Esophagus squamous epithelium (tissue), 4 donors: Measurements from ENCODE around the gene KLK5.

Experiments used
- CTCF ChIP-seq, 6 experiments: fragments of 450-650 bp in 4 of 6; fragments of 200-600 bp in 2 of 6; sonication (generic) in 2 of 6; IDR thresholded peaks; one replicate each; pipeline ENCODE4 v1.5.1; 2016 to 2019; ENCODE audit warnings: antibody characterized with exemption in 6 of 6, mild to moderate bottlenecking in 4 of 6, moderate library complexity in 4 of 6
- POLR2A ChIP-seq, 4 donors: fragments of 450-650 bp; IDR thresholded peaks; one replicate each; pipeline ENCODE4 v1.6.1; 2017; ENCODE audit warnings: antibody characterized with exemption in 4 of 4, mild to moderate bottlenecking in 4 of 4, moderate library complexity in 3 of 4

- TF ChIP-seq CTCF (IDR thresholded peaks at IDR 0.05) (no peak), POLR2A (IDR thresholded peaks at IDR 0.05) (no peak)
These were observed 39.8 kb upstream of the KLK5 start for GRCh38 chr19:50992666-50993035.
